Fibroblast of the aortic adventitia (primary cell): Measurements from ENCODE around the gene CHIT1. TPM values are rescaled to one million over a fixed set of nuclear protein-coding genes. Genes with fewer than 3 reads are reported as not detected.
A peak's percentile ranks its signal among the peaks of the same experiment; 100 is the strongest.

Experiments
- DNase-seq: peaks from one replicate; pipeline ENCODE4 v3.0.0-alpha.2; 2010; ENCODE audit warnings: low read depth
- H3K4me3 ChIP-seq: 2 replicates; pipeline ENCODE4 v1.5.1; 2011; ENCODE audit warnings: low read depth, mild to moderate bottlenecking, control low read depth, low read length, moderate library complexity
- CTCF ChIP-seq: IDR thresholded peaks from 2 replicates; pipeline ENCODE4 v1.5.1; 2011; ENCODE audit warnings: mild to moderate bottlenecking, low read length, control low read depth, inconsistent platforms; ENCODE audit not compliant: insufficient read depth
- total RNA-seq: library from RNA; depleted of rRNA; stranded (reverse); fragments of >200 nt; gene quantifications from 2 replicates; pipeline ENCODE4 v1.2.3, GENCODE V29; 2012; ENCODE audit warnings: low replicate concordance

CHIT1 gene
- total RNA-seq, 1 donor = not detected

GRCh38 chr1:203182387-203182953 lies 47.0 kb downstream of the CHIT1 start:
- no peak for TF ChIP-seq CTCF
- no peak for DNase-seq
- no peak overlapping the region for H3K4me3 ChIP-seq

- DNase-seq = no peak
- H3K4me3 ChIP-seq = no peak overlapping the region
- no peak for TF ChIP-seq CTCF
Observed at GRCh38 chr1:203181586-203182386, 47.7 kb downstream of the CHIT1 start.

GRCh38 chr1:203180611-203181330 lies 48.7 kb downstream of the CHIT1 start:
- DNase-seq = no peak
- no peak overlapping the region for H3K4me3 ChIP-seq
- TF ChIP-seq CTCF = no peak

GRCh38 chr1:203179667-203180005 lies 49.8 kb downstream of the CHIT1 start:
- no peak for TF ChIP-seq CTCF
- no peak overlapping the region for H3K4me3 ChIP-seq
- DNase-seq = no peak

- no peak for DNase-seq
- no peak for TF ChIP-seq CTCF
- no peak overlapping the region for H3K4me3 ChIP-seq
Observed at GRCh38 chr1:203178821-203179666, 50.4 kb downstream of the CHIT1 start.

- DNase-seq = peak; percentile 19
- TF ChIP-seq CTCF = no peak
- no peak overlapping the region for H3K4me3 ChIP-seq
Observed at GRCh38 chr1:203178083-203178482, 51.4 kb downstream of the CHIT1 start.
